HL-60 (cell line): ENCODE results near the gene TJP3.

Experiments used
- DNase-seq, 2 experiments: peaks; one replicate each; pipeline ENCODE4 v3.0.0-alpha.2; 2010 to 2020; ENCODE audit warnings: low read depth in 1 of 2, low spot score in 1 of 2
- H3K27ac ChIP-seq: fragments of 250-450 bp; sonication (Bioruptor Pico); replicated peaks from 2 replicates; pipeline ENCODE4 v1.5.1; 2020; ENCODE audit warnings: mild to moderate bottlenecking, moderate library complexity
- H3K27me3 ChIP-seq: fragments of 250-450 bp; sonication (Bioruptor Pico); 2 replicates; pipeline ENCODE4 v1.5.1; 2021; ENCODE audit warnings: mild to moderate bottlenecking, moderate library complexity; ENCODE audit not compliant: insufficient read depth, poor library complexity, severe bottlenecking
- H3K4me3 ChIP-seq: replicated peaks from 2 replicates; pipeline ENCODE4 v1.5.1; 2011; ENCODE audit warnings: mild to moderate bottlenecking, control low read depth, low read length; ENCODE audit not compliant: insufficient read depth
- GABPA ChIP-seq: IDR thresholded peaks from 2 replicates; pipeline ENCODE4 v1.6.1; 2012; ENCODE audit warnings: low read depth
- POLR2AphosphoS5 ChIP-seq: IDR thresholded peaks from 2 replicates; pipeline ENCODE4 v1.6.1; 2012; ENCODE audit warnings: low read depth
- SPI1 ChIP-seq: IDR thresholded peaks from 2 replicates; pipeline ENCODE4 v1.6.1; 2012; ENCODE audit warnings: low read depth, mild to moderate bottlenecking, borderline replicate concordance
- TF ChIP-seq, protein P1 (sequence below): IDR thresholded peaks from 2 replicates; pipeline ENCODE4 v1.6.1; 2012; ENCODE audit warnings: low read depth; ENCODE audit not compliant: insufficient replicate concordance
- TF ChIP-seq, protein P2 (sequence below): IDR thresholded peaks from one replicate; pipeline ENCODE4 v1.5.1; 2011; ENCODE audit warnings: low read length, control low read depth, inconsistent platforms; ENCODE audit not compliant: insufficient read depth

The TJP3 gene

DNA sequence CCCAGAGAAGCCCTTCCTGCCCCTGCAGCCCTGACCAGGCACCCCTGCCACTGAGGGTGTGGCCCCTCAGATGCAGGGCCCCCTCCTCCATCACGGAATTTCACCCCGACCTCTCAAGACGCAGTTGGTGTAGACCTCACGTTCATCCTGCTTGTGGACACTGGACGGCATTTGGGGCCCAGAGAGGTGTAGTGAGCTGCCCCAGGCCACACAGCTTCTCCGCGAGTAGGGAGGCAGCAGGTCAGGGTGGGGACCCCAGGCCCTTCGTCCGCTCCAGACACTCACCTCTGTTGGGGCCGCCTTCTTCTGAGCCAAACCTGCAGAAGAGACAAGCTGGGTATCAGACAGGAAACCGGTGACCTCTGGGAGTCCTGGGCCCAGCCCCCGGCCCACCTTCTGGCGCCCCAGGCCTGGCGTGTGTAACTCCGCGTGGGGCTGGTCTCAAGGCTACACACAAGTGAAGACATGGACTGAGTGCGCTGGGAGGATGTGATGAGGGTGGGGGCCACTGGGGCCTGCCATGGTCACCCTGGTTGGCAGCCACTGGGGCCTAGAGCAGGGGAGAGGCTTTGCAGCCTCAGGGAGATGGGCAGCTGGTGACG lies 41.0 kb upstream of the TJP3 start:
- Histone ChIP-seq H3K27me3 (no peaks in the 10 kb centered on the region), H3K27ac (no peak overlapping the region), H3K4me3 (no peak overlapping the region)
- TF ChIP-seq, protein P1, sequence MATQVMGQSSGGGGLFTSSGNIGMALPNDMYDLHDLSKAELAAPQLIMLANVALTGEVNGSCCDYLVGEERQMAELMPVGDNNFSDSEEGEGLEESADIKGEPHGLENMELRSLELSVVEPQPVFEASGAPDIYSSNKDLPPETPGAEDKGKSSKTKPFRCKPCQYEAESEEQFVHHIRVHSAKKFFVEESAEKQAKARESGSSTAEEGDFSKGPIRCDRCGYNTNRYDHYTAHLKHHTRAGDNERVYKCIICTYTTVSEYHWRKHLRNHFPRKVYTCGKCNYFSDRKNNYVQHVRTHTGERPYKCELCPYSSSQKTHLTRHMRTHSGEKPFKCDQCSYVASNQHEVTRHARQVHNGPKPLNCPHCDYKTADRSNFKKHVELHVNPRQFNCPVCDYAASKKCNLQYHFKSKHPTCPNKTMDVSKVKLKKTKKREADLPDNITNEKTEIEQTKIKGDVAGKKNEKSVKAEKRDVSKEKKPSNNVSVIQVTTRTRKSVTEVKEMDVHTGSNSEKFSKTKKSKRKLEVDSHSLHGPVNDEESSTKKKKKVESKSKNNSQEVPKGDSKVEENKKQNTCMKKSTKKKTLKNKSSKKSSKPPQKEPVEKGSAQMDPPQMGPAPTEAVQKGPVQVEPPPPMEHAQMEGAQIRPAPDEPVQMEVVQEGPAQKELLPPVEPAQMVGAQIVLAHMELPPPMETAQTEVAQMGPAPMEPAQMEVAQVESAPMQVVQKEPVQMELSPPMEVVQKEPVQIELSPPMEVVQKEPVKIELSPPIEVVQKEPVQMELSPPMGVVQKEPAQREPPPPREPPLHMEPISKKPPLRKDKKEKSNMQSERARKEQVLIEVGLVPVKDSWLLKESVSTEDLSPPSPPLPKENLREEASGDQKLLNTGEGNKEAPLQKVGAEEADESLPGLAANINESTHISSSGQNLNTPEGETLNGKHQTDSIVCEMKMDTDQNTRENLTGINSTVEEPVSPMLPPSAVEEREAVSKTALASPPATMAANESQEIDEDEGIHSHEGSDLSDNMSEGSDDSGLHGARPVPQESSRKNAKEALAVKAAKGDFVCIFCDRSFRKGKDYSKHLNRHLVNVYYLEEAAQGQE, result no peak
- no peak for TF ChIP-seq SPI1
- TF ChIP-seq POLR2AphosphoS5, result no peak
- TF ChIP-seq, protein P2, sequence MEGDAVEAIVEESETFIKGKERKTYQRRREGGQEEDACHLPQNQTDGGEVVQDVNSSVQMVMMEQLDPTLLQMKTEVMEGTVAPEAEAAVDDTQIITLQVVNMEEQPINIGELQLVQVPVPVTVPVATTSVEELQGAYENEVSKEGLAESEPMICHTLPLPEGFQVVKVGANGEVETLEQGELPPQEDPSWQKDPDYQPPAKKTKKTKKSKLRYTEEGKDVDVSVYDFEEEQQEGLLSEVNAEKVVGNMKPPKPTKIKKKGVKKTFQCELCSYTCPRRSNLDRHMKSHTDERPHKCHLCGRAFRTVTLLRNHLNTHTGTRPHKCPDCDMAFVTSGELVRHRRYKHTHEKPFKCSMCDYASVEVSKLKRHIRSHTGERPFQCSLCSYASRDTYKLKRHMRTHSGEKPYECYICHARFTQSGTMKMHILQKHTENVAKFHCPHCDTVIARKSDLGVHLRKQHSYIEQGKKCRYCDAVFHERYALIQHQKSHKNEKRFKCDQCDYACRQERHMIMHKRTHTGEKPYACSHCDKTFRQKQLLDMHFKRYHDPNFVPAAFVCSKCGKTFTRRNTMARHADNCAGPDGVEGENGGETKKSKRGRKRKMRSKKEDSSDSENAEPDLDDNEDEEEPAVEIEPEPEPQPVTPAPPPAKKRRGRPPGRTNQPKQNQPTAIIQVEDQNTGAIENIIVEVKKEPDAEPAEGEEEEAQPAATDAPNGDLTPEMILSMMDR, result no peak
- no peak for TF ChIP-seq GABPA
- no peak for DNase-seq

DNA sequence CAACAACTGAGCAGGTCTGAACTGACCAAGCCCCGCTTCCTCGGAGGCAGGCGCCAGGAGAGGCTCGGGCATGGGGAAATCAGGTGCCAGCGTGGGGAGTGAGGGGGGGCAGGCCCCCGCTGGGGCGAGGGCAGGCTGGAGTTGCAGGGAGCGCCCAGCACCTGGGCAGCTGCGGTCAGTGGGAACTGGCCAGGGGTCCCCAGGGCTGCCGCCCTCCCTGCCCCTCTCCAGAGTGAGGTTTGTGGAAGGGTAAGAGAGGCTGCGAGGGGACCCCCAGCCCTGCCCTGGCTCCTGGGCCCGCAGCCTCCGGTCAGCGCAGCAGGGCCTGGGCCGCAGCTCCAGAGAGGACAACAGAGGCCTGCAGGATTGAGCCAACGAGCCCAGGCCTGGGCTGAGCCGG lies 40.4 kb upstream of the TJP3 start:
- TF ChIP-seq, protein P2, result no peak
- TF ChIP-seq, protein P1, result no peak
- TF ChIP-seq SPI1, result no peak
- TF ChIP-seq POLR2AphosphoS5, result no peak
- TF ChIP-seq GABPA, result no peak
- DNase-seq, result no peak
- Histone ChIP-seq H3K27me3 (no peaks in the 10 kb centered on the region), H3K4me3 (no peak overlapping the region), H3K27ac (no peak overlapping the region)

DNA sequence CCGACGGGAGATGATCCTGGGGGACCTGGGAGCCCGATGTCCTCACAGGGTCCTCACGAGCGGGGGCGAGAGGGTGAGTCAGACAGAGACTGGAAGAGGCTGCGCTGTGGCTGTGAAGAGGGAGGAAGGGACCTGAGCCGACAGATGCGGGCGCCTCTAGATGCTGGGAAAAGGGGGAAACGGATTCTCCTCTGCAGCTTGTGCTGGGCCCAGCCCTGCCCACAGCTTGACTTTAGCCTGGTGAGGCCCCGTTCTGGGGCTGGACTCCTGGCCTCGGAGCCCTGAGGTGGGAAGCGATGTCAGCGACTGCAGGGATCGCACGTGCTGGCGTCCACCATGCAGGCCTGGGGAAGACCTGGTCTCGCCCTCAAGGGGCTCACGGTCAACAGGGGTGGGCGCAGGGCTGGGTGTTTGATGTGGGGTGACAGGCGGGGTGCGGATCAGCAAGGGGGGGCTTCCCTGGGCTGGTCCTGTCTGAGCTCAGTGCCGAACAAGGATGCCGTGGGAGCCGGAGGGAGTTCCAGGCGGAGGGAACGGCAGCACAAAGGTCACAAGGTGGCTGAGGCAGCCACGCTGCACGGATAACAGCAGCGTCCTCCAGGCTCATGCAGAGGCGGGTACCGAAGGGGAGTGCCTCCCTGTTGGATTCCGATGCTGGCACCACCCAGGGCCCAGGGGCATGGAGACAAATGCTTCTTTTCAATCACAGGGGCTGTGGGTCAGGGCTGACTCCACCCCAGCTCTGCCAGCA lies 39.7 kb upstream of the TJP3 start:
- no peaks in the 10 kb centered on the region for H3K27me3 ChIP-seq
- no peak overlapping the region for H3K27ac ChIP-seq
- TF ChIP-seq, protein P1, result no peak
- TF ChIP-seq, protein P2, result no peak
- TF ChIP-seq GABPA, result no peak
- TF ChIP-seq SPI1, result no peak
- no peak for TF ChIP-seq POLR2AphosphoS5
- DNase-seq, result no peak
- H3K4me3 ChIP-seq, result no peak overlapping the region
